RPMI7951 (cell line): ENCODE data around the gene EXOC6B. TPM values are rescaled to one million over a fixed set of nuclear protein-coding genes. Genes with fewer than 3 reads are reported as not detected.

Source experiments
- DNase-seq: peaks from one replicate; pipeline ENCODE4 v3.0.0-alpha.2; 2012; ENCODE audit warnings: low read depth
- total RNA-seq: library from RNA; depleted of rRNA; stranded (reverse); fragments of >200 nt; shearing (Covaris generic); gene quantifications from 2 replicates; pipeline ENCODE4 v1.2.3, GENCODE V29; 2014; rRNA removed

EXOC6B gene
- total RNA-seq: 9.7 and 9.9 TPM in 2 replicates

- DNase-seq: peak; percentile 85
Measured at GRCh38 chr2:72825257-72826155, at the start of gene EXOC6B. EXOC6B (minus strand) TSS chr2:72826033.

- no peak for DNase-seq
Measured at GRCh38 chr2:72871880-72872279, 46.0 kb upstream of the EXOC6B start.

DNA sequence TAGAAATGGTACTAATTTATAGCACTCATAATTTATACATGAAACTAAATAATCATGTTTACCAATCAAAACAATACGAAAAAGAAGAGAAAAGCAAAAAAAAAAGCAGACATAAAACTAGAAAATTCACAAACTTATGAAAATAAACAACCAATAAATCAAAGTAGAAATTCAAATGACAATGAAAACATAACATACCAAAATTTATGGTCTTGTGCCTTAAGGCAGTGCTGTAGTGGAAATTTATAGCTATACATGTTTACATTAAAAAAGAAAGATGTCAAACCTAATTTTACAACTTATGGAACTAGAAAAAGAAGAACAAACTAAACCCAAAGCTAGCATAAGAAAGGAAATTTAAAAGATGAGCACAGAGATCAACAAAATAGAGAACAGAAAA lies 45.2 kb upstream of the EXOC6B start:
- DNase-seq: no peak

DNA sequence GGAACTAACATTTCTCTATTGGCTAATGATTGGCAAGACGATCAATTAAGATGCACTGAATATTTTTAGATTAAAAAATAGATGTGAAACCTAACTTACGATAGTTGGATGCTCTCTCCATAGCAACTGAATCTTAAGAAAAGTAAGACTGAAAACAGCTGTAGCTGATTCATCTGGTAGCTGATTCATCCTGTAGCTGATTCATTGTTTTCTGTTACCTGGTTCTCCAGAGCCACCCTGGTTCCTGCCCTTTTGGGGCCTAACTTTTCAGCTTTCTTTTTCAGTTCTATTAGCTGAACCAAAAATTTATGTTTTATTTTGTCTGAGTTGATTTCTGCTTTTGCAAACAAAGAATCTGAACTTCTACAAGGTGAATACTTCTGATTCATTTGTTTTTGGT lies 38.7 kb upstream of the EXOC6B start:
- peak; percentile 67 for DNase-seq

GRCh38 chr2:72863046-72863445 lies 37.2 kb upstream of the EXOC6B start:
- no peak for DNase-seq

- peak; percentile 80 for DNase-seq
Measured at GRCh38 chr2:72862239-72862988, 36.6 kb upstream of the EXOC6B start.

DNA sequence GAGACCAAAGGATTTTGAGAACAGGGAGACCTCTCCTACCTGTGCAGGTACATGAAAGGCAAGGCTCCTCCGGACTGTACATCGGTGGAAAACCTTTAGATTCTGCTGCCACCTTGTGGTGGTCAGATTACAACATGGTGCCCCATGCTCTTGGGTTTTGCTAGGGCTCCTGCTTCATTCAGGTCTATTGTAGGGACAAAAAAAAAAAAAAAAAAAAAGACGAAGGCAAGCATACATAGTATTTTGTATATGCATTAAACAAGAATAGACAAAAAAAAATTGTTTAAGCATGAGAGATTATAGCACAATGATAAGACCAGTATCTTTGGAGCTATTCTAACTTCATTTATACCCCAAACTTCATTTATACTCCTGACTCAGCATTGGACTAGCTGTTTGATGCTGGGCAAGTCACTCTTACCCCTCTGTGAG lies 34.0 kb upstream of the EXOC6B start:
- DNase-seq: peak; percentile 56

GRCh38 chr2:72851333-72851732 lies 25.5 kb upstream of the EXOC6B start:
- no peak for DNase-seq

- no peak for DNase-seq
Measured at GRCh38 chr2:72849138-72849462, 23.3 kb upstream of the EXOC6B start.

GRCh38 chr2:72848436-72849137 lies 22.8 kb upstream of the EXOC6B start:
- DNase-seq: no peak

DNA sequence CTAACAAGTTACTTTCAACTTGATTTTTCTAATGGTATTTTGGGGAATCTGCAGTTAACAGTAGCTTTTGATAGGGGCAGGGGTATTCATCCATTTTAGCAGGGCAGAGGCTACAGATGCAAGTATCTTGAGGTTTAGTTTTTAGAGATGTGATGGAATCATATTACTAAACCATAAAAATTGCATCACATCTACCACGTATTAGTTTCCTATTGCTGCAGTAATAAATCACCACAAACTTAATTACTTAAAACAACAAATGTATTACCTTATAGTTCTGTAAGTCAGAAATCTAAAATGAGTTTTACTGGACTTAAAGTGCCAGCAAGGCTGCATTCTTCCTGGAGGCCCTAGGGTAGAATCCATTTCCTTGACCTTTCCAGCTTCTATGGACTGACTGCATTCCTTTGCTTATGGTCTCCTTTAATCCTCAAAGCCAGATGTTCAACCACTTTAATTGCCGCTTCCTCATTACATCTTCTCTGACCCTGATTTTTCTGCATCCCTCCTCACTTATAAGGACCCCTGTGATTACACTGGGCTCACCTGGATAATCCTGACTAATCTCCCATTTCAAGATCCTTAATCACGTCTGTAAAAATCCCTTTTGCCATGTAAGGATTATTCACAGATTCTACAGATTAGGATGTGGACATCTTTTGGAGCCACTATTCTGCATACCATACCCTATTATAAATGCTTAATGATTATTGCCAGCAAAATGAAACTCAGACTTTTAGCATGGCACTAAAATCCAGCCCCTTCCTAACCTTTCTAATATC lies 21.9 kb upstream of the EXOC6B start:
- DNase-seq: no peak

GRCh38 chr2:72846171-72847095 lies 20.6 kb upstream of the EXOC6B start:
- DNase-seq: no peak

- DNase-seq: no peak
Measured at GRCh38 chr2:72843301-72843700, 17.5 kb upstream of the EXOC6B start.

- no peak for DNase-seq
Measured at GRCh38 chr2:72841462-72842125, 15.8 kb upstream of the EXOC6B start.

DNA sequence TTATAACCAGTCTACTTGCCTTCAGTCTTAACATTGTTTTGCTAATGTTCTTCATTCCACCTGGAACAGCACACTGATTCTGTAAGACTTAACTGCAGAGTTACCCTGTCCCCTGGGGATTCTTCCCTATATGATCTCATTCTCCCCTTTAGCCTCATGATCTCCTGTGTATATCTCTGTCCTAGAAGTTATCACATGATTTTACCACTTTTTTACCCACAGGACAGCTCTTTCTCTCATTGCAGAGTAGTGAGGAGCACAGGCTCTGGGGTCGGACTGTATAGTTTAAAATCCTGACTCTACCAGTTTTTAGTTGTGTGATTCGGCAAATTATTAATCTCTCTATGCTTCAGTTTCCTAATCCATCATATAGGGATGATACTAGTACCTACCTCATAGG lies 14.2 kb upstream of the EXOC6B start:
- DNase-seq: no peak

- DNase-seq: peak; percentile 34
Measured at GRCh38 chr2:72837171-72837570, 11.3 kb upstream of the EXOC6B start.

DNA sequence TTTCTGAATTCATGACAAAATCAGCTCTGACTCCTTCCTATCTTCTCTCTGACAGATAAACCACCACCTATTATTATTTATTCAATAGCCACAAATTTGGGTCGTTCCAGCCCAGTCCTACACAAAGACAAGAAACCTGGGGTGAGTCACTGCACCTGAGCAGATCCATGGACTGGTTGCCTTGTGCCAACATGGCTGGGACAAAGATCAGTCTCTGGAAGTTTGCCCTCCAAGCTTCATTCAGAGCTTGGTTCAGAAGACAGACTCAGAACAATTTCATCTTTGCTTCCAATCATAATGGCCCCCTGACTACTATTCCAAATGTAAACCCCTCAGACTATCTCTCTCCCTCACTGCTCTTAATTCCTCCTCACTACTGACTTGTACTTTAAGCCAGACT lies 9.6 kb upstream of the EXOC6B start:
- no peak for DNase-seq

DNA sequence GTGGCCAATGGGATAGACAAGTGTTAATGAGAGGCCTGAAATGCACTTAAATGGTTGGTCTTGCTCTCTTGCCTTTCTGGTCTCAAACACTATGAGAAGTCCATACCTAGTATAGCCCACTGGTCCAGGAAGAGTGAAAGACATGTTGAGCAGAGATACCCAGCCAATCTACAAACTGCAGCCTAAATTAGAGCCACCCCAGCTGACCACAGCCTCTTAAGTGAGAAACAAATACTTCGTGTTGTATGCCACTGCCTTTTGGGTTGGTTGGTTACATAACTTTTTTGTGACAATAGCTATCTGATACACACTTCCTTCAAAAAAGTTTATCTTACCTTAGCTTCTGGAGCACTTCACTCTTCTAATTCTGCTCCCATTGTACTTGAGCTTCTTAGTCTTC lies 8.8 kb upstream of the EXOC6B start:
- DNase-seq: no peak

GRCh38 chr2:72833084-72833714 lies 7.4 kb upstream of the EXOC6B start:
- no peak for DNase-seq
